GM21529 (cell line): ENCODE data around the gene PCDHA13.
"Not testable (repeated sequence)": the region's sequence is repeated elsewhere in the genome, so short reads cannot be mapped to it uniquely, and the experiment has no call there.

Experiments used
- ATAC-seq: cut with Tn5 transposase; IDR thresholded peaks from one replicate; pipeline ENCODE4 v1.9.1; 2021; ENCODE audit not compliant: unreplicated experiment

Gene PCDHA13

DNA sequence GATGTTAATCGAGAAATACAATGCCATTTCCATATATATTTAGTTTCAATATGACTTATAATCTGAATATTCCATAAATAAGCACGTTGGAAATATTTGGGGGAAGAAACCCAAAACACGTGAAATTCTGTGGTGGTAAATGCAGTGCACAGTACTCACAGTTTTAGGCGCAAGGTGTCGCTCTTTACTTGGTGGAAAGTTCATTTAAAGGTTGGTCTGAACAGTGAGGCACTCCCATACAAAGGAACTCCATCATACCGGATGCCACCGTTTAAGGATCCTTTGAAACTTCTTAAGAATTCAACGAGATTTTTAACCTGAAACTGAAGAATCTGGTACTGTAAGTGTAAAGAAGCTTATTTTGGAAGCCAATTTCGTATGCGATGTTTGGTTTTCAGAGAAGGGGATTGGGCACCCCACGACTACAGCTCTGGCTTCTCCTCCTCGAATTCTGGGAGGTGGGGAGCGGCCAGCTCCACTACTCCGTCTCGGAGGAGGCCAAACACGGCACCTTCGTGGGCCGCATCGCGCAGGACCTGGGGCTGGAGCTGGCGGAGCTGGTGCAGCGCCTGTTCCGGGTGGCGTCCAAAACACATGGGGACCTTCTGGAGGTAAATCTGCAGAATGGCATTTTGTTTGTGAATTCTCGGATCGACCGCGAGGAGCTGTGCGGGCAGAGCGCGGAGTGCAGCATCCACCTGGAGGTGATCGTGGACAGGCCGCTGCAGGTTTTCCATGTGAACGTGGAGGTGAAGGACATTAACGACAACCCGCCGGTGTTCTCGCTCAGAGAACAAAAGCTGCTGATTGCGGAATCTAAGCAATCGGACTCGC lies 13.0 kb upstream of the PCDHA13 start, which contains the start of gene PCDHA11:
PCDHA11 (plus strand) TSS at position 237 of the 834 bp plus-strand sequence; CDS start at position 384, 147 bp downstream.
- ATAC-seq, result no peak

DNA sequence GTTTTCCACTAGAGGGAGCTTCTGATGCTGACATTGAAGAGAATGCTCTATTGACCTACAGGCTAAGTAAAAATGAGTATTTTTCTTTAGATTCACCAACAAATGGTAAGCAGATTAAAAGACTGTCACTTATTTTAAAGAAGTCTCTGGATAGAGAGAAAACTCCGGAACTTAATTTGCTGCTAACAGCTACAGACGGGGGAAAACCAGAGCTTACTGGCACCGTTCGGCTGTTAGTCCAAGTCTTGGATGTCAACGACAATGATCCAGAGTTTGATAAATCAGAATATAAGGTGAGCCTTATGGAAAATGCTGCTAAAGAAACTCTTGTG lies 12.4 kb upstream of the PCDHA13 start:
- no peak for ATAC-seq

DNA sequence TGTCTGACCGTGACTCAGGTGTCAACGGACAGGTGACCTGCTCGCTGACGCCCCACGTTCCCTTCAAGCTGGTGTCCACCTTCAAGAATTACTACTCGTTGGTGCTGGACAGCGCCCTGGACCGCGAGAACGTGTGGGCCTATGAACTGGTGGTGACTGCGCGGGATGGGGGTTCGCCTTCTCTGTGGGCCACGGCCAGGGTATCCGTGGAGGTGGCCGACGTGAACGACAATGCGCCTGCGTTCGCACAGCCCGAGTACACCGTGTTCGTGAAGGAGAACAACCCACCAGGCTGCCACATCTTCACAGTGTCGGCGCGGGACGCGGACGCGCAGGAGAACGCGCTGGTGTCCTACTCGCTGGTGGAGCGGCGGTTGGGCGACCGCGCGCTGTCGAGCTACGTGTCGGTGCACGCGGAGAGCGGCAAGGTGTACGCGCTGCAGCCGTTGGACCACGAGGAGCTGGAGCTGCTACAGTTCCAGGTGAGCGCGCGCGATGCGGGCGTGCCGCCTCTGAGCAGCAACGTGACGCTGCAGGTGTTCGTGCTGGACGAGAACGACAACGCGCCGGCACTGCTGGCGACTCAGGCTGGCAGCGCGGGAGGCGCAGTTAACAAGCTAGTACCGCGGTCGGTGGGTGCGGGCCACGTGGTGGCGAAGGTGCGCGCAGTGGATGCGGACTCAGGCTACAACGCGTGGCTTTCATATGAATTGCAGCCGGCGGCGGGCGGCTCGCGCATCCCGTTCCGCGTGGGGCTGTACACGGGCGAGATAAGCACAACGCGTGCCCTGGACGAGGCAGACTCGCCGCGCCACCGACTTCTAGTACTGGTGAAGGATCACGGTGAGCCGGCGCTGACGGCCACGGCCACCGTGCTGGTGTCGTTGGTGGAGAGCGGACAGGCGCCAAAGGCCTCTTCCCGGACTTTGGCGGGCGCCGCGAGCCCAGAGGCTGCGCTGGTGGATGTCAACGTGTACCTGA lies 11.4 kb upstream of the PCDHA13 start:
- no peak for ATAC-seq

DNA sequence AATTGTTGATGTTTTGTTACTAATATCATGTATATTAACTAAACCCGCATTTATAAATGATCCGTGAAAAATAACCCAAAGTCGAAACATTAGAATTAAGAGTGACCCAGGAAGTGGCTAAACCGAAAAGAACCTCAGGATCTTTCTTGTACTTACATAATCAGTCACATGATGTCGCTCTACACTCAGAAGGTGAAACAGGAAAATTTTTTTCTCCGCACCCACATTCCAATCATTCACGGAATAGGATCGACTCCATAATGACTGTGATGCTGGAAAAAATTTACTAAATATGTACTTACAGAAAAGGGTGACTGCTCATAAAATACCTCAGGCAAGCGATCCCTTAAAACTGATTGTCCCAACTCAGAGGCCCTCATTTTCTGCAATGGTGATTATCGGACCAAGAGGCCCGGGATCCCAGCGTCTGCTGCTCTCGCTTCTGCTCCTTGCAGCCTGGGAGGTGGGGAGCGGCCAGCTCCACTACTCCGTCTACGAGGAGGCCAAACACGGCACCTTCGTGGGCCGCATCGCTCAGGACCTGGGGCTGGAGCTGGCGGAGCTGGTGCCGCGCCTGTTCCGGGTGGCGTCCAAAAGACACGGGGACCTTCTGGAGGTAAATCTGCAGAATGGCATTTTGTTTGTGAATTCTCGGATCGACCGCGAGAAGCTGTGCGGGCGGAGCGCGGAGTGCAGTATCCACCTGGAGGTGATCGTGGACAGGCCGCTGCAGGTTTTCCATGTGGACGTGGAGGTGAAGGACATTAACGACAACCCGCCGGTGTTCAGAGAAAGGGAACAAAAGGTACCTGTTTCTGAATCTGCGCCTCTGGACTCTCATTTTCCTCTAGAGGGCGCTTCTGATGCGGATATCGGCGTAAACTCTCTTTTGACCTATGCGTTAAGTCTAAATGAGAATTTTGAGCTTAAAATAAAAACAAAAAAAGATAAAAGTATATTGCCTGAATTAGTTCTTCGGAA lies 6.5 kb upstream of the PCDHA13 start, which contains the start of gene PCDHA12:
PCDHA12 (plus strand) TSS at position 224 of the 981 bp plus-strand sequence; CDS start at position 389, 165 bp downstream.
- no peak for ATAC-seq

DNA sequence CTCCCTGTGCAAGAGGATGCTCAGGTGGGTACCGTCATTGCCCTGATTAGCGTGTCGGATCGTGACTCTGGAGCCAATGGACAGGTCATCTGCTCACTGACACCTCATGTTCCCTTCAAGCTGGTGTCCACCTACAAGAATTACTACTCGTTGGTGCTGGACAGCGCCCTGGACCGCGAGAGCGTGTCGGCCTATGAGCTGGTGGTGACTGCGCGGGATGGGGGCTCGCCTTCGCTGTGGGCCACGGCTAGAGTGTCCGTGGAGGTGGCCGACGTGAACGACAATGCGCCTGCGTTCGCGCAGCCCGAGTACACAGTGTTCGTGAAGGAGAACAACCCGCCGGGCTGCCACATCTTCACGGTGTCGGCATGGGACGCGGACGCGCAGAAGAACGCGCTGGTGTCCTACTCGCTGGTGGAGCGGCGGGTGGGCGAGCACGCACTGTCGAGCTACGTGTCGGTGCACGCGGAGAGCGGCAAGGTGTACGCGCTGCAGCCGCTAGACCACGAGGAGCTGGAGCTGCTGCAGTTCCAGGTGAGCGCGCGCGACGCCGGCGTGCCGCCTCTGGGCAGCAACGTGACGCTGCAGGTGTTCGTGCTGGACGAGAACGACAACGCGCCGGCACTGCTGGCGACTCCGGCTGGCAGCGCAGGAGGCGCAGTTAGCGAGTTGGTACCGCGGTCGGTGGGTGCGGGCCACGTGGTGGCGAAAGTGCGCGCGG lies 5.2 kb upstream of the PCDHA13 start:
- not testable (repeated sequence) for ATAC-seq

DNA sequence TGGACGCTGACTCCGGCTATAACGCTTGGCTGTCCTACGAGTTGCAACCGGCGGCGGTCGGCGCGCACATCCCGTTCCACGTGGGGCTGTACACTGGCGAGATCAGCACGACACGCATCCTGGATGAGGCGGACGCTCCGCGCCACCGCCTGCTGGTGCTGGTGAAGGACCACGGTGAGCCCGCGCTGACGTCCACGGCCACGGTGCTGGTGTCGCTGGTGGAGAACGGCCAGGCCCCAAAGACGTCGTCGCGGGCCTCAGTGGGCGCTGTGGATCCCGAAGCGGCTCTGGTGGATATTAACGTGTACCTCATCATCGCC lies 4.7 kb upstream of the PCDHA13 start:
- ATAC-seq, result no peak

DNA sequence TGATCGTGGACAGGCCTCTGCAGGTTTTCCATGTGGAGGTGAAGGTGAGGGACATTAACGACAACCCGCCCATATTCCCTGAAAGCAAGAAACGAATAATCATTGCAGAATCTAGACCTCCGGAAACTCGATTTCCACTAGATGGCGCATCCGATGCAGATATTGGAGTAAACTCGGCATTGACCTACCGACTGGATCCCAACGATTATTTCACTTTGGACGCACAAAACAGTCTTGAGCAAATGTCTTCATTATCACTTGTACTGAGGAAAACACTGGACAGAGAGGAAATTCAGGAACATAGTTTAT lies 621 bp downstream of the PCDHA13 start:
- ATAC-seq, result no peak

DNA sequence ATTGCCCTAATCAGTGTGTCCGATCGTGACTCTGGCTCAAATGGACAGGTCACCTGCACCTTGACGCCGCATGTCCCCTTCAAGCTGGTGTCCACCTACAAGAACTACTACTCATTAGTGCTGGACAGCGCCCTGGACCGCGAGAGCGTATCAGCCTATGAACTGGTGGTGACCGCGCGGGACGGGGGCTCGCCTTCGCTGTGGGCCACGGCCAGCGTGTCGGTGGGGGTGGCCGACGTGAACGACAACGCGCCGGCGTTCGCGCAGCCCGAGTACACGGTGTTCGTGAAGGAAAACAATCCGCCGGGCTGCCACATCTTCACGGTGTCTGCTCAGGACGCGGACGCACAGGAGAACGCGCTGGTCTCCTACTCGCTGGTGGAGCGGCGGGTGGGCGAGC lies 1.4 kb downstream of the PCDHA13 start:
- no peak for ATAC-seq

DNA sequence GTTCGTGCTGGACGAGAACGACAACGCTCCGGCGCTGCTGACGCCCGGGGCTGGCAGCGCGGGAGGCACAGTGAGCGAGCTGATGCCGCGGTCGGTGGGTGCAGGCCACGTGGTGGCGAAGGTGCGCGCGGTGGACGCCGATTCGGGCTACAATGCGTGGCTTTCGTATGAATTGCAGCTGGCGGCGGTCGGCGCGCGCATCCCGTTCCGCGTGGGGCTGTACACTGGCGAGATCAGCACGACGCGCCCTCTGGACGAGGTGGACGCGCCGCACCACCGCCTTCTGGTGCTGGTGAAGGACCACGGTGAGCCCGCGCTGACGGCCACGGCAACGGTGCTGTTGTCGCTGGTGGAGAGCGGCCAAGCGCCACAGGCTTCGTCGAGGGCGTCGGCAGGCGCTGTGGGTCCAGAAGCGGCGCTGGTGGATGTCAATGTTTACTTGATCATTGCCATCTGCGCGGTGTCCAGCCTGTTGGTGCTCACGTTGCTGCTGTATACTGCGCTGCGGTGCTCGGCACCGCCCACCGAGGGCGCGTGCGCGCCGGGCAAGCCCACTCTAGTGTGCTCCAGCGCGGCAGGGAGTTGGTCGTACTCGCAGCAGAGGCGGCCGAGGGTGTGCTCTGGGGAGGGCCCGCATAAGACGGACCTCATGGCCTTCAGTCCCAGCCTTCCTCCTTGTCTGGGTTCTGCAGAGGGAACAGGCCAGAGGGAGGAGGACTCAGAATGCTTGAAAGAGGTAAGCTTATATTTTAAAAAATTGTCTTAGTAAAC lies 2.2 kb downstream of the PCDHA13 start:
- ATAC-seq, result no peak

DNA sequence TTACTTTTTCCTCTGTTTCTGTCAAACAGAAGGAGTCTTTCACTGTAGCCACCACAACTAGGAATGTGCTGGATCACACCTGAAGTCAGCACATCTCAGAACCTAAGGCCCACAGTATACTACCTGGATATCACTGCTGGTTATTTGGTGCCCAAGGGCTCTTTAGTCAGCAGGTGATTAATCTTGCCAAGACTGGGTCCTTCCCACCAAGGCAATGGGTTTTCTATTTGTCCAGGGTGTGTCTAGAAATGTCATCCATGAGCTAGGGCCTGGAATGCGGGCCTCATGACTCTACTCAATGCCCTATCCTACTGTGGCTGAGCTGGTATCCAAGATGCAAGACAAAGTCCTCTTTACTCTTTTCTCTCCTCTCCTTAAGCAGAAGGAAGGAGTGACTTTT lies 34.4 kb downstream of the PCDHA13 start:
- no peak for ATAC-seq

DNA sequence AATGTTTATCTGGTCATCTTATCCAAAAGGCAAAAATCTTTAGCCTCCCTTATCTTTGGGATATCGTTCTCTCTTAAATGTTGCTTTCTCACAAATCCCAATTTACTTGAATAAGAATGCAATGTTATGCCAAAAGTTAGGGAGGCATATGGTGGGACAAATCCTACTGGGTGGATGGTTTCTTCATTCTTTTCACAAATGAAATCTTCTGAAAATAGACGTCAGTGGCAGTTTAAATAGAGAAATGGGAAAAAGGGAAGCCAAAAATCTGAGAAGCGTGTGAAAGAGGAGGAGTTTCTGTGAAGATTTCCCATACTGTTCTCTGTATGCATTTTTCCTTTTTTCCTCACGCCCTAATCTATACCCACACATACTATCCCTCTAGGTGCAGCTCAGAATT lies 41.7 kb downstream of the PCDHA13 start:
- ATAC-seq, result no peak

DNA sequence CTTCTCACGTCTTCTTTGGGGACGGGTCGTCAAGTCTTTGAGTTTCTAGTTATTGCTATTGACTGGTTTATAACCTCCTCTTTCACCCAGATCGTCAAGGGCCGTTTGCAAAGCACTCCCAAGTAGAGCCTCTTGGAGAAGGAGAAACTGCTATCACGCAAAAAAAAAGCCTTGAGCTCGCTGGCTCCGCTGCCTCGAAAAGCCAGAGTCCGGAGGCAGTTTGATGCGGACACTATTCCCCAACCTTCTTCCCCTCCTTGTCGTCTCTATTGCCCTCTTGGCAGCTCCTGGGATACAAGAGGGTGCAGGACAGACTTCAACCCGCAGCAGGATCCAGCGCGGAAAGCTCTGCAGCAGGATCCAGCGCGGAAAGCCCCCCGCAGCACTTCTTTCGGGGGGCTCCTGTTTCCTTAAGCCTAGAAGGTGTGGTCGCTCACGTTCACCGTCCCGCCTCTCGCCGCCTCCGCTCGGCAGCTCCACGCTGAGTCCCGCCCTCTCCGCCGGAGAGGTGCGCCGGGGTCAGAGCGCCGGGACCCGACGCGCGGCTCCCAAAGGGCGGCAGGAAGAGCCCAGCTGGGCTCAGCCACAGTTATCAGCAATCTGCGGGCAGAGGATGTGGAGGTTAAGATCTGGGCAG lies 44.0 kb downstream of the PCDHA13 start, which contains the start of gene PCDHAC1:
PCDHAC1 (plus strand) TSS at position 494 of the 637 bp plus-strand sequence. CDS start 594 bp downstream, outside the sequence.
- ATAC-seq, result no peak

DNA sequence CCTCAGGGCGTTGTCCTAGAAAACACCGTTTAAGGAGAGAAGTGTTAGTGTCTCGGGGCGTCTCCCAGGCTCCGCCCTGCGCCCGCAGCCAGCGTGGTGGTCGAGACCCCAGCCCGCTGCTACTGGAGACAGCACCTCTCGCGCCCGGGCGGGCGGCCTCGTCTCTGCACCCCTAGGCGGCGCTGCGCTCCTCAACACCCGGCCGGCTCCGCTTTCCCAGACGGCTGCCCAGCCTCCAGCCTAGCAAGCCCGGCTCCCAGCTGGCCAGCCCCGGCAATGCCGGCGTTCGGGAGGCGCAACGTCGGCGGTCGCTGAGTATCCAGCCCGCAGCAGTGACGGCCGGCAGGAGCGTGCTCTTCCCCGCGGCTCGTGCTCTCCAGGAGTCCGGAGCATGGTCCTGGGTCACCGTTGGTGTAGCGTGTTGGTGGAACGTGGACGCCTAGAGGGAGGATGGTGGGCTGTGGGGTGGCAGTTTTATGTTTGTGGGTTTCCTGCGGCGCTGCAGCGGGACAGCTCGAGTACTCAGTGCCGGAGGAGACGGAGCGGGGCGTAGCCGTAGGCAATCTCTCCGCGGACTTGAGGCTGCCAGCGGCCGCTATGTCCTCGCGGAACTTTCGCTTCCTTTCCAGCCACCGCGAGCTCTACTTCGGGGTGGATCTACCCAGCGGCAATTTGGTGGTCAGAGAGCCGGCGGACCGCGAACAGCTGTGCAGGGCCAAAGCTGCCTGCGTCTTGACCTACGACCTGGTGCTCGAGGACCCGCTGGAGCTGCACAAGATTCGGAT lies 44.7 kb downstream of the PCDHA13 start:
- no peak for ATAC-seq

DNA sequence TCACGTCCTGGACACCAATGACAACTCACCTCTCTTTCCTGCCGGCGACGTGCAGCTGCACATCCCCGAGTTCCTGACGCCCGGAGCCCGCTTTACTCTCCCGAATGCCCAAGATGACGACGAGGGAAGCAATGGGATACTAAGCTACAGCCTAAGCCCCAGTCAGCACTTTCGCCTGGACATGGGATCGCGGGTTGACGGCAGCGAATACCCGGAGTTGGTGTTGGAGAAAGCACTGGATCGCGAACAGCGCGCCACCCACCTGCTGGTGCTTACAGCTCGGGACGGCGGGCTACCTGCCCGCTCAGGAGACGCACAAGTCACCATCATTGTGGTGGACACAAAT lies 45.3 kb downstream of the PCDHA13 start:
- ATAC-seq, result no peak
